ENCODE measurements around the gene IFT25. TPM values are rescaled to one million over a fixed set of nuclear protein-coding genes. Genes with fewer than 3 reads are reported as not detected.
"Not testable (repeated sequence)": the region's sequence is repeated elsewhere in the genome, so short reads cannot be mapped to it uniquely, and the experiment has no call there.

Gene IFT25
- 9.7 and 12.9 TPM in 2 replicates for total RNA-seq

- Histone ChIP-seq H3K27me3 (ENCODE audit: control insufficient read depth, insufficient read depth, low read length) (no peaks in the 10 kb centered on the region), H3K36me3 (ENCODE audit: control insufficient read depth, insufficient read depth, low read length) (peaks cover 4% of the 10 kb centered on the region), H3K4me3 (ENCODE audit: low read depth, low read length) (peak within 1 kb of the TSS; percentile 96)
- FAIRE-seq, result no peak
- TF ChIP-seq, protein P1, sequence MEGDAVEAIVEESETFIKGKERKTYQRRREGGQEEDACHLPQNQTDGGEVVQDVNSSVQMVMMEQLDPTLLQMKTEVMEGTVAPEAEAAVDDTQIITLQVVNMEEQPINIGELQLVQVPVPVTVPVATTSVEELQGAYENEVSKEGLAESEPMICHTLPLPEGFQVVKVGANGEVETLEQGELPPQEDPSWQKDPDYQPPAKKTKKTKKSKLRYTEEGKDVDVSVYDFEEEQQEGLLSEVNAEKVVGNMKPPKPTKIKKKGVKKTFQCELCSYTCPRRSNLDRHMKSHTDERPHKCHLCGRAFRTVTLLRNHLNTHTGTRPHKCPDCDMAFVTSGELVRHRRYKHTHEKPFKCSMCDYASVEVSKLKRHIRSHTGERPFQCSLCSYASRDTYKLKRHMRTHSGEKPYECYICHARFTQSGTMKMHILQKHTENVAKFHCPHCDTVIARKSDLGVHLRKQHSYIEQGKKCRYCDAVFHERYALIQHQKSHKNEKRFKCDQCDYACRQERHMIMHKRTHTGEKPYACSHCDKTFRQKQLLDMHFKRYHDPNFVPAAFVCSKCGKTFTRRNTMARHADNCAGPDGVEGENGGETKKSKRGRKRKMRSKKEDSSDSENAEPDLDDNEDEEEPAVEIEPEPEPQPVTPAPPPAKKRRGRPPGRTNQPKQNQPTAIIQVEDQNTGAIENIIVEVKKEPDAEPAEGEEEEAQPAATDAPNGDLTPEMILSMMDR (IDR thresholded peaks at IDR 0.05; ENCODE audit: insufficient read depth, low read length, severe bottlenecking), result no peak
- peak; percentile 73 for DNase-seq (ENCODE audit: low read depth)
Measured at GRCh38 chr1:53945433-53946251, at the start of gene IFT25. Gene IFT25 (minus strand): TSS chr1:53945699. CDS start chr1:53940082, 5,617 bp downstream.

DNA sequence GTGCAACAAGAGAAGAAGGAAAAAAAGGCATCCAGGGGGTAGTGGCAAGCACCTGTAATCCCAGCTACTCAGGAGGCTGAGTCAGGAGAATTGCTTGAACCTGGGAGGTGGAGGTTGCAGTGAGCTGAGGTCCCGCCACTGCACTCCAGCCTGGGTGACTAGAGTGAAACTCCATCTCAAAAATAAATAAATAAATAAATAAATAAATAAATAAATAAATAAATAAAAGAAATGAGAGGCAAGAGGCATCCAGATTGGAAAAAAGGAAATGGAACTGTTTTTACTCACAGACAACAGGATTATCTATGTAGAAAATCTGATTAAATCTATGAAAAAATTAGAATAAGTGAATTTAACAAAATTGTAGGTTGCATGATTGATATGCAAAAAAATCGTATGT lies 49.0 kb upstream of the IFT25 start:
- not testable (repeated sequence) for H3K36me3 ChIP-seq (ENCODE audit: control insufficient read depth, insufficient read depth, low read length); H3K4me3 ChIP-seq (ENCODE audit: low read depth, low read length); FAIRE-seq

DNA sequence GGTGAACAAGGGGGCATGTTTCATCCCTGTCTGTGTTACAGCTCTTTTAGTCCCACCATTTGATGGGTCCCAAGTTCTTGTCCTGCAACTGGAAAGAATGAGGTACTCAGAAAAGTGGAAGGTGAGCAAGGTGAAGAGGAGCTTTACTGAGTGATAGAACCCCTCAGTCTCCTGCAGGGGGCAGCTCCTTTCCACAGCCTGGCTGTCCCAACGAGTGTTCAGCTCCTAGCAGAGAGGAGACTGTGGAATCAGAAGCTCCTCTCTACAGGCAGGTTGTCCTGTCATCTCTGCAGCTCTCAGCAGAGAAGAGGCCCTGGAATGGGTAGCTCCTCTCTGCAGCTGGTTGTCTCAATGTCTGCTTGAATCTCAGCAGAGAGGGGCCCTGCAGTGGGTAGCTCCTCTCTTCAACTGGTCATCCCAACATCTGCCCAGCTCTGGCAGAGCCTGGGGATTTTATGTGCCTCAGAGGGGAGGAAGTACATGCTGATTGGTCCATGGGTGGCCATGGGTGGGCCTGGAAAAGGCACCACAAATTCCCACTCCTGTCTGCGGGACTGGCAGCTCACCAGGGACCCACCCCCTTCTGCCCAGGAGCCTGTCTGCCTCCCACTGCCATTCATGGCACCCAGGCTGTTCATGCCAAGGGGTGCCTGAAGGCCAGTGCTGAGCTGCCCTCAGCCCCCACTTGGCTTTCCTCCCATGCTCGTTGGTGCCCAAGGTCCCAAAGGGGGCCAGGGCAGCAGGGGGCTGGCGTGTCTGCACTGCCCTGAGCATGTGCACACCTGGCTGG lies 46.8 kb upstream of the IFT25 start:
- Histone ChIP-seq H3K4me3 (ENCODE audit: low read depth, low read length) (no peak overlapping the region), H3K36me3 (ENCODE audit: control insufficient read depth, insufficient read depth, low read length) (no peaks in the 10 kb centered on the region), H3K27me3 (ENCODE audit: control insufficient read depth, insufficient read depth, low read length) (no peaks in the 10 kb centered on the region)
- TF ChIP-seq, protein P1 (IDR thresholded peaks at IDR 0.05; ENCODE audit: insufficient read depth, low read length, severe bottlenecking), result peak; percentile 39
- FAIRE-seq, result no peak
- no peak for DNase-seq (ENCODE audit: low read depth)

More for the DNA sequence above, 49.0 kb upstream of the IFT25 start:
- H3K27me3 ChIP-seq (ENCODE audit: control insufficient read depth, insufficient read depth, low read length); DNase-seq (ENCODE audit: low read depth): not testable (repeated sequence)

- Histone ChIP-seq H3K4me3 (ENCODE audit: low read depth, low read length) (no peak overlapping the region), H3K36me3 (ENCODE audit: control insufficient read depth, insufficient read depth, low read length) (no peaks in the 10 kb centered on the region), H3K27me3 (ENCODE audit: control insufficient read depth, insufficient read depth, low read length) (no peaks in the 10 kb centered on the region)
- TF ChIP-seq, protein P1 (IDR thresholded peaks at IDR 0.05; ENCODE audit: insufficient read depth, low read length, severe bottlenecking), result no peak
- DNase-seq (ENCODE audit: low read depth), result no peak
- no peak for FAIRE-seq
Measured at GRCh38 chr1:53987880-53988279, 42.4 kb upstream of the IFT25 start.

GRCh38 chr1:53986458-53986857 lies 41.0 kb upstream of the IFT25 start:
- FAIRE-seq, result no peak
- H3K27me3 ChIP-seq (ENCODE audit: control insufficient read depth, insufficient read depth, low read length), result no peaks in the 10 kb centered on the region
- no peak for DNase-seq (ENCODE audit: low read depth)
- no peaks in the 10 kb centered on the region for H3K36me3 ChIP-seq (ENCODE audit: control insufficient read depth, insufficient read depth, low read length)
- H3K4me3 ChIP-seq (ENCODE audit: low read depth, low read length), result no peak overlapping the region
- TF ChIP-seq, protein P1 (IDR thresholded peaks at IDR 0.05; ENCODE audit: insufficient read depth, low read length, severe bottlenecking), result no peak

DNA sequence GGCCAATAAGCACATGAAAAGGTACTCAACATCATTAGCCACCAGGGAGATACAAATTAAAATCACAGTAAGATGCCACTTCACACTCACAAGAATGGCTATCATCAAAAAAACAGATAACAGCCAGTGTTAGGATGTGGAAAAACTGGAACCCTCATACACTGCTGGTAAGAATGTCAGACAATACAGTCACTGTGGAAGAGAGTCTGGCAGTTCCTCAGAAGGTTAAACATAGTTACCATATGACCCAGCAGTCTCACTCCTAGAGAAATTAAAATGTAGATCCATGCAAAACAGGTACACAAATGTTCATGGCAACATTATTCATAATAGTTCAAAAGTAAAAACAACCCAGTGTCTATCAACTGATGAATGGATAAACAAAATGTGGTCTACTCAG lies 39.2 kb upstream of the IFT25 start:
- TF ChIP-seq, protein P1 (IDR thresholded peaks at IDR 0.05; ENCODE audit: insufficient read depth, low read length, severe bottlenecking), result no peak
- Histone ChIP-seq H3K27me3 (ENCODE audit: control insufficient read depth, insufficient read depth, low read length) (no peaks in the 10 kb centered on the region), H3K4me3 (ENCODE audit: low read depth, low read length) (no peak overlapping the region), H3K36me3 (ENCODE audit: control insufficient read depth, insufficient read depth, low read length) (no peaks in the 10 kb centered on the region)
- FAIRE-seq (no peak), DNase-seq (ENCODE audit: low read depth) (no peak)

Measured in bronchial epithelial cell (primary cell).